ENCODE measurements around the gene RFX2. TPM values are rescaled to one million over a fixed set of nuclear protein-coding genes. Genes with fewer than 3 reads are reported as not detected.

The RFX2 gene
- total and polyA plus RNA-seq, 10 of the 15 experiments (the other 5 are each of a cell fraction or from before 2014, with no cell fraction given), result 3.2 to 9.8 (median 4.7) TPM

- TF ChIP-seq TBL1XR1 (IDR thresholded peaks at IDR 0.05; ENCODE audit: low read depth, low read length) (no peak), USF2 (IDR thresholded peaks at IDR 0.05; ENCODE audit: borderline replicate concordance, low read depth, low read length) (no peak), PKNOX1 (IDR thresholded peaks at IDR 0.05) (peak; percentile 90)
Measured at GRCh38 chr19:6087074-6087571, 23.2 kb downstream of the RFX2 start (continued).

- no peak overlapping the region for H2AFZ ChIP-seq (ENCODE audit: control insufficient read depth, low read depth, low read length)
- no peak overlapping the region for H3K4me2 ChIP-seq (ENCODE audit: control insufficient read depth, insufficient read depth)
- intact Hi-C loops (cut with micrococcal nuclease; ENCODE audit: unreplicated experiment), result loop anchor here (5.0 kb wide), 1 partner anchor 41 kb away; no protein-coding TSS in a partner anchor
- TF ChIP-seq HCFC1 (IDR thresholded peaks at IDR 0.05; ENCODE audit: low read length) (no peak), E2F8 (IDR thresholded peaks at IDR 0.05; ENCODE audit: low read depth, partially characterized antibody) (no peak), GABPA (IDR thresholded peaks at IDR 0.05; ENCODE audit: low read depth) (no peak), MTA3 (IDR thresholded peaks at IDR 0.05; ENCODE audit: borderline replicate concordance, low read length) (no peak), RFX5 (IDR thresholded peaks at IDR 0.05; ENCODE audit: low read depth, low read length) (no peak), CREB1 (IDR thresholded peaks at IDR 0.05; ENCODE audit: low read depth) (no peak), CUX1 (IDR thresholded peaks at IDR 0.05; ENCODE audit: insufficient replicate concordance, low read depth, low read length) (no peak)
Measured at GRCh38 chr19:6086068-6086788, 24.1 kb downstream of the RFX2 start.

More at GRCh38 chr19:6086068-6086788, 24.1 kb downstream of the RFX2 start:
- no peaks in the 10 kb centered on the region for H3K36me3 ChIP-seq (ENCODE audit: control insufficient read depth in 2 of 2, insufficient read depth in 2 of 2, low read length in 1 of 2)
- no peak overlapping the region for H3K27ac ChIP-seq (ENCODE audit: control insufficient read depth, insufficient read depth)
- no peaks in the 10 kb centered on the region for H4K20me1 ChIP-seq (ENCODE audit: control insufficient read depth, insufficient read depth)
- H3K9me3 ChIP-seq (replicated peaks; ENCODE audit: control insufficient read depth, insufficient read depth, low read length), result no peaks in the 10 kb centered on the region; the same call in 2 of the 3 replicates
- H3K27me3 ChIP-seq (replicated peaks in 1 of 2; ENCODE audit: control insufficient read depth in 2 of 2, insufficient read depth in 2 of 2, low read length in 1 of 2), result no peaks in the 10 kb centered on the region
- CTCF ChIA-PET, result interaction anchor here (0.8 to 1.9 kb wide), 3 partner anchors 22 to 40 kb away, joined by 3 to 13 read pairs (median 6); no protein-coding TSS in a partner anchor
- no peaks in the 10 kb centered on the region for H3K79me2 ChIP-seq (ENCODE audit: control insufficient read depth, insufficient read depth, low read length)
- DNase-seq (ENCODE audit: low read depth, low spot score) (no peak), FAIRE-seq (no peak), ATAC-seq (no peak)
- H3K4me3 ChIP-seq, result no peak overlapping the region
- peaks cover 17% of the 10 kb centered on the region for H3K4me1 ChIP-seq (ENCODE audit: control insufficient read depth, insufficient read depth, low read length)
- BruUV-seq (replicated peaks), result no TSS peak
- no peak overlapping the region for H3K9ac ChIP-seq (ENCODE audit: control insufficient read depth, insufficient read depth, low read length)
- SMC1A ChIA-PET (ENCODE audit: uncharacterized antibody, unreplicated experiment), result interaction anchor here (1.0 to 2.6 kb wide), 6 partner anchors 10 to 107 kb away, joined by 3 to 8 read pairs (median 4); no protein-coding TSS in a partner anchor
- RAD21 ChIA-PET (ENCODE audit: unreplicated experiment), result interaction anchor here (0.6 to 2.6 kb wide), 6 partner anchors 15 to 40 kb away, joined by 3 to 20 read pairs (median 6); no protein-coding TSS in a partner anchor
- in situ Hi-C loops (cut with MboI), result no loop called here
- POLR2A ChIA-PET, result interaction anchor here (2.1 kb wide), 1 partner anchor 20 kb away, joined by 9 read pairs; no protein-coding TSS in a partner anchor
- 88% methylated on average over 12 of the region's 12 CpGs for WGBS (ENCODE audit: insufficient coverage, insufficient replicate concordance, low lambda C conversion rate, missing lambda C conversion rate)
